HG02840 (cell line): ENCODE measurements around the gene SLC25A6.
"Not testable (repeated sequence)": the region's sequence is repeated elsewhere in the genome, so short reads cannot be mapped to it uniquely, and the experiment has no call there.

Source experiments
- ATAC-seq: cut with Tn5 transposase; IDR thresholded peaks from one replicate; pipeline ENCODE4 v1.9.1; 2021; ENCODE audit warnings: mild to moderate bottlenecking, moderate library complexity, moderate number of reproducible peaks; ENCODE audit not compliant: unreplicated experiment, low FRiP score

The SLC25A6 gene

GRCh38 chrX:1391370-1391706, 575 bp downstream of the SLC25A6 start:
- no peak for ATAC-seq

- no peak for ATAC-seq
These were observed 1.1 kb downstream of the SLC25A6 start for GRCh38 chrX:1390621-1391369.

GRCh38 chrX:1389993-1390285, 2.0 kb downstream of the SLC25A6 start:
- no peak for ATAC-seq

DNA sequence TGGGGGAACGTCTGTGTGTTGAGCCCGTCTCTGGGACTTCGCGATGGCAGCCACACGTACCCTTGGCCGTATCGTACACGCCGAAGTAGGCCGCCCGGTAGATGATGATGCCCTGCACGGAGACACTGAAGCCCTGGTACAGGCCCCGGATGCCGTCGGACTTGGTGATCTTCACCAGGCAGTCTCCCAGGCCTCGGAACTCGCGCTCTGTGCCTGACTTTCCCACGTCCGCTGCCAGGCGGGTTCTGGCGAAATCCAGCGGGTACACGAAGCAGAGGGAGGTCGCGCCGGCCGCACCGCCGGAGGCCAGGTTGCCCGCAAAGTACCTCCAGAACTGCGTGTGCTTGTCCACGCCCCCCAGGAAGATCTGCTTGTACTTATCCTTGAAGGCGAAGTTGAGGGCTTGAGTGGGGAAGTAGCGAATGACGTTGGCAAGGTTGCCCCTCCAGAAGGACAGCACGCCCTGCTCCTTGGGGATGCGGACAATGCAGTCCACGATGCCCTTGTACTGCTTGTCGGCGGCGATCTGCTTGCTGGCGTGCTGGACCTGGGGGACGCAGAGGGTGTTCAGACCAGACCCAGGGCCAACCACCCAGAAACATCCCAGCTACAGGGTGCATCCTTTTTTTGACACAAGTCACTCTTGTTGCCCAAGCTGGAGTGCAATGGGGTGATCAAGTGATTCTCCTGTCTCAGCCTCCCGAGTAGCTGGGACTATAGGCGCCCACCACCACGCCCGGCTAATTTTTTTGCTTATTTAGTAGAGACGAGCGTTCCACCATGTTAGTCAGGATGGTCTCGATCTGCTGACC, 2.5 kb downstream of the SLC25A6 start:
- ATAC-seq, result no peak

DNA sequence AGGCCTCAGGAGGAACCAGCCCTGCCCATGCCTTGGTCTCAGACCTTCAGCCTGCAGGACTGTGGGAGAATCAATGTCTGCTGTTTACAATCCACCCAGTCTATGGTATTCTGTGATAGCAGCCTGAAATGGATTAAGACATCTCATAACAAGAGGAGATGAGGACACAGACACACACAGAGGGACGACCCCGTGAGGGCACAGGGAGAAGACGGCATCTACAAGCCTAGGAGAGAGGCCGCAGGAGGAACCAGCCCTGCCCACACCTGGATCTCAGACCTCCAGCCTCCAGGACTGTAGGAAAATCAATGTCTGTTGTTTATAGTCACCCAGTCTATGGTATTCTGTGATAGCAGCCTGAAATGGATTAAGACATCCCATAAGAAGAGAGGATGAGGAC, 3.3 kb downstream of the SLC25A6 start:
- ATAC-seq, result no peak

DNA sequence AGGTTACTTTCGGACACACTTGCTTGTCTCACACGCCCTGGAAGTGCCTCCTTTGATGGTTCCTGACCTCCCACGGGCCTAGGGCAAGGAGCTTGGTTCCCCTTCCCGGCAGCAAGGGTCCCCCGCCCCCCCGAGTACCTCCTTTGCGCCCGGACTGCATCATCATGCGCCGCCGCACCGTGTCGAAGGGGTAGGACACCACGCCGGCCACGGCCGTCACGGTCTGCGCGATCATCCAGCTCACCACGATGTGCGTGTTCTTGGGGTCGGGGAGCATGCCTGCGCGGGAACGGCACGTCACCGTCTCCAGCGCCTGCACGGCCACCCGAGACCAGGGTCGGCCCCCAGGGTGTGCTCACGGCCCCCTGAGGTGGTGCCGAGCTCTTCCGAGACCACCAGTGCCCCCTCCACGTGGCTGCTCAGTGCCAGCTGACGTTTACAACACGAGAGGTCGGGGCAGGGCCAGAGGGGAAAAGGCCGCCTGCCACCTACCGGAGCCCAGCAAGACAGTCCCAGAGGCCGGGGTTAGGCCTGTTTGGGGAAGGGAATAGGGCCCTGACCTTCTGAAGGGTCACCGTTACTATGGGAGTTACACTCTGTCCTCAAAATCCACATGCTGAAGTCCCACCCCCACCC, 4.7 kb downstream of the SLC25A6 start:
- ATAC-seq, result no peak

DNA sequence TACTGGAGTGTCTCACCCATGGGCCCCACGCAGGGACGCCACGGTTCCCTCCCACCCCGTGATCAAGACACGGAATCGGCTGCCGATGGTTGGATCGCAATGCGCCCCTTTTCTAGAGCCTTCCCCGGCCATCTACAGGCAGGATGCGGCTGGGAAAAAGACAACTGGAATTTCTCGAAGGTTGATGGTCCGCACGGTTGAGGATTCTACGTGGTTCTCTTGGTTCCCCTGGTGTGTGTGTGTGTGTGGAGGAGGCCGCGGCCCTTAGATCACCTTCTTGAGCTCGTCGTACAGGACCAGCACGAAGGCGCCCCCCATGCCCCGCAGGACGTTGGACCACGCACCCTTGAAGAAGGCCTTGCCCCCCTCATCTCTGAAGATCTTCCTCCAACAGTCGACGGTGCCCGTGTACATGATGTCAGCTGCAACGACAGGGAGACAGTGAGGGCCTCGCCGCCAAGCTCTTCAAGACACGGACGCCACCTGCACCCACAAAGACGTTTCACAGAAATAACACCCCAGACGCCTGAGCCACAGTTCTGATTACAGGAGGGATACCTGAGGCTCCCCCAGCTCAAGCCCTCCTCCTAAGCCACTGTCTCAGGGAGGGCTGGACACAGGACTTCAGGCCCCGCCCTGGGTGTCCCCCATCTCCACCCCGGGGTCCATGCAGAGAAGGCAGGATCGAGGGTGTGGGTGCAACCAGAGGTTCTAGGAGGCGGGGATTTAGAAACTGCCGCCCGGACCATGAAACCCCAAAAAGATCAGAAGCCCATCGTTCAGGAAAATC, 5.4 kb downstream of the SLC25A6 start:
- ATAC-seq, result no peak

- no peak for ATAC-seq
These were observed 6.4 kb downstream of the SLC25A6 start for GRCh38 chrX:1385253-1386223.

DNA sequence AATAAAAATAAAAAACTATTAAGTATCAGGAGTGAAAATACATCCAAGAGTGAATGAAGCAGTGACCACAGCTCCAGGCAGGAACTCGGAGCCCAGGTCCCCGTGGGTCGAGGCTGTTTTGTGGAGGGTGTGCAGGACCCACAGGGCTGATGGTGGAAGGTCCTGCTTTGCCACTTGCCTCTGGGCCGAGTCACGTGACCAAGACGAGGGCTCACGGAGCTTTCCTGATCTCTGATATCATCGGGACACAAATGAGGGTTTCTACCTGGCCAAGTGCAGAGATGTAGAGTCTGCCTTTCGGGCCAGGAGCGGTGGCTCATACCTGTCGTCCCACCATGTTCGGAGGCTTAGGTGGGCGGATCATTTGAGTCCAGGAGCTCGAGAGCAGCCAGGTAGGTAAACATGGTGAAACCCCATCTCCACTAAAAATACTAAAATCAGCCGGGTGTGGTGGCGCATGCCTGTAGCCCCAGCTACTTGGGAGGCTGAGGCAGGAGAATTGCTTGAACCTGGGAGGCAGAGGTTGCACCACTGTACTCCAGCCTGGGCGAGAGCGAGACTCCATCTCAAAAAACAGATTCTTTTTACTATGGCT, 7.2 kb downstream of the SLC25A6 start:
- ATAC-seq, result no peak

DNA sequence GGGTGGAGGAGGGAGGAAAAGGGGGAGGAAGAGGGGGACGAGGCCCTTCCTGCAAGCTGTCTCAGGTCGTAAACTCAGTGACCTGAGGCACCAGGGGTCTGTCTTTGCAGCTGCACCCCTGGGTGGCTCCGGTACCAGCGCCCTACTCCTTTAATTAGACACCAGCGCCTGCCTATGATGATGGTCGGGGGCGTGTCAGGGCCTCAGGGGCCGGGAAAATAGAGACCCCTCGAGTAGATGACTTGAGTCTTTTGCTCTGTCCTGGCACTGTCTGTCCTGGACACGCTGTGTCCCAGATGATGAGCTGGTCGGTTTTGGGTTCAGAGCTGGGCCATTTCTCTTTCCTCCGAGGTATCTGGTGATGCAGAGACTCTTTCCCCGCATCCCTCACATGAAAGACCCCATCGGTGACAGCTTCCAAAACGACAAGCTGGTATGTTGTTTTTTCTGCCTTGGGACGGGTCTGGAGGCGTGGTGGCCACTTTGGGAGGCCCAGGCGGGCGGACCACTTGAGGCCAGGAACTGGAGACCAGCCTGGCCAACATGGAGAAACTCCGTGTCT, 11.2 kb downstream of the SLC25A6 start:
- no peak for ATAC-seq

- ATAC-seq, result no peak
These were observed 13.6 kb downstream of the SLC25A6 start for GRCh38 chrX:1378306-1378759.

DNA sequence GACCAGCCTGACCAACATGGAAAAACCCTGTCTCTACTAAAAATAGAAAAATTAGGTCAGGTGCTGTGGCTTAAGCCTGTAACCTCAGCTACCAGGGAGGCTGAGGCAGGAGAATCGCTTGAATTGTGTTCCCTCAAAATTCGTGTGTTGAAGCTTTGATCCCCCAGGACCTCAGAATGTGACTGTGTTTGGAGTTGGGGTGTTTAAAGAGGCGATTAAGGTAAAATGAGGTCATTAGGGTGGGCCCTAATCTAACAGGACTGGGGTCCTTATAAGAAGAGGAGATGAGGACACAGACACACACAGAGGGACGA, 23.6 kb downstream of the SLC25A6 start:
- no peak for ATAC-seq

DNA sequence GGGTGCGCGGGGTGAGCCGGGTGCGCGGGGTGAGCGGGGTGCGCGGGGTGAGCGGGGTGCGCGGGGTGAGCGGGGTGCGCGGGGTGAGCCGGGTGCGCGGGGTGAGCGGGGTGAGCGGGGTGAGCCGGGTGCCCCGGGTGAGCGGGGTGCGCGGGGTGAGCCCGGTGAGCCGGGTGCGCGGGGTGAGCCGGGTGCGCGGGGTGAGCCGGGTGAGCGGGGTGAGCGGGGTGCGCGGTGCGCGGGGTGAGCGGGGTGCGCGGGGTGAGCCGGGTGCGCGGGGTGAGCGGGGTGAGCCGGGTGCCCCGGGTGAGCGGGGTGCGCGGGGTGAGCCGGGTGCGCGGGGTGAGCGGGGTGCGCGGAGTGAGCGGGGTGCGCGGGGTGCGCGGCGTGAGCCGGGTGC, 25.6 kb downstream of the SLC25A6 start:
- ATAC-seq, result not testable (repeated sequence)

GRCh38 chrX:1361910-1362309, 30.0 kb downstream of the SLC25A6 start:
- ATAC-seq, result no peak

- no peak for ATAC-seq
These were observed 30.6 kb downstream of the SLC25A6 start for GRCh38 chrX:1361275-1361674.

DNA sequence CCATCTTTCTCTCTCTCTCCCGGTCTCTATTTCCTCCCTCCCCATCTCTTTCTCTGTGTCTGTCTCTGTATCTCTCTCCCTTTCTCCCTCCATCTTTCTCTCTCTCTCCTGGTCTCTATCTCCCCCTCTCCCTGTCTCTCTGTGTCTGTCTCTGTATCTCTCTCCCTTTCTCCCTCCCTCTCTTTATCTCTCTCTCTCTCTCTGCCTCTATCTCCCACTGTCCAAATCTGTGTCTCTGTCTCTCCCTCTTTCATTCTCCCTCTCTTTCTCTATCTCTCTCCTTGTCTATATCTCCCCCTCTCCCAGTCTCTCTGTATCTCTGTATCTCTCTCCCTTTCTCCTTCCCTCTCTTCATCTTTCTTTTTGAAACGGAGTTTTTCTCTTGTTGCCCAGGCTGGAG, 31.7 kb downstream of the SLC25A6 start:
- no peak for ATAC-seq

DNA sequence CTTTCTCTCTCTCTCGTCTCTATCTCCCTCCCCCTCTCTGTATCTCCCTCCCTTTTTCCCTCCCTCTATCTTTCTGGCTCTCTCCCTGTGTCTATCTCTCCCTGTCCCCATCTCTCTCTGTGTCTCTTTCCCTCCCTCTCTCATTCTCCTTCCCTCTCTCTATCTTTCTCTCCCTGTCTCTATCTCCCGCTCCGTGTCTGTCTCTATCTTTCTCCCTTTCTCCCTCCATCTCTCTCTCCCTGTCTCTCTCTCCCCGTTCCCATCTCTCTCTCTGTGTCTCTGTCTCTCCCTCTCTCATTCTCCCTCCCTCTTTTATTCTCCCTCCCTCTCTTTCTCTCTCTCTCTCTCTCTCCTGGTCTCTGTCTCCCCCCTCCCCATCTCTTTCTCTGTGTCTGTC, 32.4 kb downstream of the SLC25A6 start:
- ATAC-seq, result no peak

- ATAC-seq, result no peak
These were observed 33.0 kb downstream of the SLC25A6 start for GRCh38 chrX:1358793-1359476.

GRCh38 chrX:1357993-1358392, 33.9 kb downstream of the SLC25A6 start:
- ATAC-seq, result no peak
